NK-92 treated with Interleukin-12 subunit alpha and Interleukin-12 subunit beta, amount 100 ng/mL, for 24 hours (cell line): Measurements from ENCODE around the gene CNNM4.

Experiments used
- DNase-seq: peaks from one replicate; lab custom pipeline; 2025; lab: John Stamatoyannopoulos, UW

The CNNM4 gene

GRCh38 chr2:96759548-96759947 lies 1.2 kb upstream of the CNNM4 start:
- no peak for DNase-seq

- DNase-seq: no peak
Observed at GRCh38 chr2:96760986-96761832, 507 bp downstream of the CNNM4 start.

GRCh38 chr2:96762529-96763311 lies 2.0 kb downstream of the CNNM4 start:
- DNase-seq: no peak

- DNase-seq: no peak
Observed at GRCh38 chr2:96763511-96764252, 3.0 kb downstream of the CNNM4 start.

- no peak for DNase-seq
Observed at GRCh38 chr2:96764253-96764637, 3.5 kb downstream of the CNNM4 start.

- no peak for DNase-seq
Observed at GRCh38 chr2:96767135-96767871, 6.6 kb downstream of the CNNM4 start.

- no peak for DNase-seq
Observed at GRCh38 chr2:96768083-96768561, 7.4 kb downstream of the CNNM4 start.

GRCh38 chr2:96769814-96770213 lies 9.1 kb downstream of the CNNM4 start:
- no peak for DNase-seq

GRCh38 chr2:96770442-96771202 lies 9.9 kb downstream of the CNNM4 start:
- no peak for DNase-seq

- DNase-seq: no peak
Observed at GRCh38 chr2:96771796-96772618, 11.3 kb downstream of the CNNM4 start.

GRCh38 chr2:96772903-96773671 lies 12.4 kb downstream of the CNNM4 start:
- DNase-seq: no peak

- DNase-seq: no peak
Observed at GRCh38 chr2:96773922-96774321, 13.2 kb downstream of the CNNM4 start.

GRCh38 chr2:96775160-96775559 lies 14.5 kb downstream of the CNNM4 start:
- DNase-seq: no peak

GRCh38 chr2:96783388-96783787 lies 22.7 kb downstream of the CNNM4 start:
- no peak for DNase-seq

GRCh38 chr2:96787411-96787810 lies 26.7 kb downstream of the CNNM4 start:
- DNase-seq: no peak

GRCh38 chr2:96788442-96789244 lies 27.9 kb downstream of the CNNM4 start:
- no peak for DNase-seq

- DNase-seq: no peak
Observed at GRCh38 chr2:96789245-96789617, 28.5 kb downstream of the CNNM4 start.
